Raji (cell line): Measurements from ENCODE around the gene CLN3.

Experiments
- POLR2A ChIP-seq: IDR thresholded peaks from 2 replicates; pipeline ENCODE4 v1.6.1; 2011; ENCODE audit warnings: low read depth, low read length, control low read depth; ENCODE audit not compliant: insufficient read depth

Gene CLN3

DNA sequence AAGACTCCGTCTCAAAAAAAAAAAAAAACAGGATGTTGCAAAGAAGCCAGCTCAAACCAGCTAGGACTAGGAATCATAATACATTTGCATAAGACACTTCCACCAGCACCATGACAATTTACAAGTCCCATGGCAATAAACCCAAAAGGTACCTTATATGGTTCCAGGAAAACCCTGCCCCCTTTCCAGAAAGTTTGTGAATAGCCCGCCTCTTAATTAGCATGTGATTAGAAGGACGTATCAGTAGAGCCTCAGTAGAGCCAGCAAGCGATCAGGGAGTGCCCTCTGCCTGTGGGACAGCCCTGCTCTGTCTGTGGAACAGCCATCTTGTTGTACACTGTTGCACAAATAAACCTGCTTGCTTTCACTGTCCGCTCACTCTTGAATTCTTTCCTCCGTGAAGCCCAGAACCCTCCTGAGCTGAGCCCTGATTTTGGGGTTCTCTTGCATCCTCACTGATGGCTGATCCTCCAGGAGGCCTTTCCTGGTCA is 32.9 kb upstream of the CLN3 start:
- TF ChIP-seq POLR2A = no peak

DNA sequence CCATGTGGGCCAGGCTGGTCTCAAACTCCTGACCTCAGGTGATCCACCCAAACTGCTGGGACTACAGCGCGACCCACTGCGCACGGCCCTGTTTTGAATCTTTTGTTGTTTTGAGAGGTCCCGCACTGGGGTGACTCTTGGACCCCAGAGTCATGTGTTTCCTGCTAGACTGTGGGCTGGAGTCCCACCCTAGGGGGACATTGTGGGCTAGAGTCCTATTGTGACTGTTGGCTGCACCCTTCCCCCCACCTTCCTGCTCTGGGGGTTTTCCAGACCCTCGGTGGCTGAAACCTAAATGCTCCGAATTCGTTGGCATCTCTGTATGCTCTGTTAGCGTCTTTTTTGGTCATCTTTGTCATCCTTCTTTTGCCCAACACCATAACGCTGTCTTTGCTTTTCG is 30.9 kb upstream of the CLN3 start:
- TF ChIP-seq POLR2A = no peak

DNA sequence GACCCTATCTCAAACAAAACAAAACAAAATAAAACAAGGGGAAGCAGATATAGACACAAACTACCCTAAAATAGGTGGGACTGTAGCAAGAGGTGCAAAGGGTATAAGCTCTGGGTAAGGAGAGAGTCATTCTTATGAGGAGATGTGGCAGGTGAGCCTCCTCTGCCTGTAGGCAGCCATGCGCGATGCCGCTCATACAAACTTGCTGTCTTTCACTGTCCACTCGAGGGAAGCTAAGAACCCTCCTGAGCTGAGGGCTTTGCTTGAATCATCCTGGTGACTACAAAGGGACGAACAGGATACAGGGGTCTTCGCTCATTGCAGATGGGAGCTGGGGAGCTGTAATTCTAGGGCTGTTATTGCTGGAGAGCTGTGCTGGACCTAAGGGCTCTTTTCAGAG is 29.6 kb upstream of the CLN3 start:
- no peak for TF ChIP-seq POLR2A

DNA sequence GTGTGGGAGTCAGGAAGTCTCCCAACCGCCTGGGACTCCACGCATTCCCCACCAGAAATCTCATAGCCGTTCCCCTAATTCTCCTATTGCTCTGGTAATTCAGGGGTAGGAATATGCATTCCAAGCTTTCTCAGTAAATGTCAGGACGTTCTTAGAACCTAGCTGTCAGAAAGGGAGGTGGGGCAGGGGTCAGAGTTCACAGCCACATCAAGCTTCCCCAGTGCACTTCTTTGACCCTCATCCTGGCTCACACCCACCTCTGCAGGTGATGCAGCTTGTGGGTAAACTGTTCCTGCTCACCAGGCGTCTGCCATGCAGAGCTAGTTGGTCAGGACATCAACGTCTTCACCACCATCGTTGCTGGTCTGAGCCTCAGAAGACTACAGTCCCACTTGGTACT is 28.8 kb upstream of the CLN3 start:
- no peak for TF ChIP-seq POLR2A

DNA sequence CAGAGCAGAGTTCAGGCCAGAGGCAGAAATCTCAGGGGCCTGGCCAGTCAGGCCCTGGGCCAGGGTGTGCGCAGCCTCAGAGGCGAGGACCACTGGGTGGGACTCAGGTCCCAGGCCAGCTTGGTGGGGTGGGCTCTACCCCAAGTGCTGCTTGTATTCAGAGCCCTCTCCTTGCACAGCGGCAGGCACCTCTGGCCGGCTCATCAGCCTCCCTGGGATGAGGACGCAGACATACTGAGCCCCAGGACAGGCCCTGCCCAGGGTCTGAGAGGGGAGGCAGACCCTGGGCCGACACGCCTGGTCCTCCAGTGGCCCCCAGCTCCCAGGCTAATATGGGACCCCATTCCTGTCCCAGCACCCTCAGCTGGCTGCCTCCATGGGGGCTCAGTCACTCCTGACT is 22.4 kb upstream of the CLN3 start:
- no peak for TF ChIP-seq POLR2A

DNA sequence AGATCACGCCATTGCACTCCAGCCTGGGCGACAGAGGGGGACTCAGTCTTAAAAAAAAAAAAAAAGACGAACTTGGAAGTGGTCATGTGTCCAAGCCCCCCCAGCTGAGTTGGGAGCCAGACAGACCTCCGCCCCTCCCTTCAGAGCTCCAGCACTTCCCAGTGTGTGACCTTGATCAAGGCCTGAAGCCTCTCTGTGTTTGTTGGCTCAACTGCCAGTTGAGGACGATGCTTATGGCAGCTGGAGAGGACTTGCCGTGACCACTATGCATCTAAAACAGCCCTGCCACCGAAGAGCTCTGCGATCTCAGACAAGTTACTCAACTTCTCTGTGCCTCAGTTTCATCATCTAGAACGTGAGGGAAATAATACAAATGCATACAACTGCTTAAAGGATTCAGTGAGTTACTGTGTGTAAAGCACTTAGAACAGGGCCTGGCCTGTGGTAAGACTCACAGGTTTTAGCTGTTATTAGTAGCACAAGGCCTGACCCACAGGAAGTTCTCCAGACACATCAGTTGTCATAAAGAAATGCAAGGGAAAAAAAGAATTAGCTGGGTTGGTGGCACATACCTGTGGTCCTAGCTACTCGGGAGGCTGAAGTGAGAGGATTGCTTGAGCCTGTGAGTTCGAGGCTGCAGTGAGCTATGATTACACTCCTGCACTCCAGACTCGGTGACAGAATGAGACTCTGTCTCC is 21.8 kb upstream of the CLN3 start:
- no peak for TF ChIP-seq POLR2A

DNA sequence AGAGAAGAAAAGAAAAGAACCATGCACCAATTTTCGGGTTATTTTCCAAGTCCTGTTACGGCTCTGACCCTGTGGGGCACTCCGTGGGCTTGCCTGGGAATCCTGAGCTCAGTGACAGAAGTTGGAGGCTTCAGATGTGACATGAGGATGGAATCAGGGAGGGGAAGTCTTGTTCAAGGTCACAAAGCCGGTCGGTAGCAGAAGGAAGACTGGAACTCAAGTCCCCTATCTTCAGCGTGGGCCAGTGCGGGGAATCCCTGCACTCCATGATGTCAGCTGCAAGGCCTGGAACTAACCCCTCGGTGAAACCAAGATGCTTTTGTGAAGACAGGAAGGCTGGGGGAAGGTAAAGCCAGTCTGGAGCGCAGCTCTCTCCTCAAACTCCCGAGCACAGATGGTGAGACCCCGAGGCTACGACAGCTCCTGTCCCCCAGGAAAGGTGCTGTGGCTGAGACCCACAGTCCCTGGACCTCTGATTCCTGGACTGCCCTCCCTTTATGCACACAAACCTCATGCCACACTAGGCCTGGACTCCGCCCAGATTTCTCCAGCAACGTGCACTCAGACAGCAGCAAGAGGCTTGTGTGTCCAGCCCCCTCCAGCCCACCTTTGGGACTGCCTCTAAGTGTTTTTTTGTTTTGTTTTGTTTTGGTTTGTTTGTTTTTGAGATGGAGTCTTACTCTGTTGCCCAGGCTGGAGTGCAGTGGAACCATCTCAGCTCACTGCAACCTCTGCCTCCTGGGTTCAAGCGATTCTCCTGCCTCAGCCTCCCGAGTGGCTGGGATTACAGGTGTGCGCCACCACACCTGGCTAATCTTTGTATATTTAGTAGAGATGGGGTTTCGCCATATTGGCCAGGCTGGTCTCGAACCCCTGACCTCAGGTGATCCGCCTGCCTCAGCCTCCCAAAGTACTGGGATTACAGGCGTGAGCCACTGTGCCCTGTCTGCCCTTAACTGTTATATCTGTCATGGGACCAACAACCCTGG is 20.2 kb upstream of the CLN3 start:
- no peak for TF ChIP-seq POLR2A

DNA sequence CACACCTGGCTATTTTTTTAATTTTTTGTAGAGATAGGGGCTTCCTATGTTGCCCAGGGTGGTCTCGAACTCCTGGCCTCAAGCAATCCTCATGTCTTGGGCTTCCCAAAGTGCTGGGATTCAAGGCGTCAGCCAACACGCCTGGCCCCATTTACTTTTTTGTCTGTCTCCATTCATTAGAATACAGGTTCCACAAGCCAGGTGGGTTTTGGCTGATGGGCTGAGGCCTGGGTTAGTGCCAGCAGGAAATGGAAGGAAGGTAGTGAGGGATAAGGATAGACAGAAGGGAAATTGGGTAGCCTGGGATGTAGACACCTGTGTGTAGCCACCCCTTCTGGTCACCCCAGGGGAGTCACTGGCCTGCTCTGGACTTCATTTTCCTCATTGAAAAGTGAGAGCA is 19.2 kb upstream of the CLN3 start:
- no peak for TF ChIP-seq POLR2A

DNA sequence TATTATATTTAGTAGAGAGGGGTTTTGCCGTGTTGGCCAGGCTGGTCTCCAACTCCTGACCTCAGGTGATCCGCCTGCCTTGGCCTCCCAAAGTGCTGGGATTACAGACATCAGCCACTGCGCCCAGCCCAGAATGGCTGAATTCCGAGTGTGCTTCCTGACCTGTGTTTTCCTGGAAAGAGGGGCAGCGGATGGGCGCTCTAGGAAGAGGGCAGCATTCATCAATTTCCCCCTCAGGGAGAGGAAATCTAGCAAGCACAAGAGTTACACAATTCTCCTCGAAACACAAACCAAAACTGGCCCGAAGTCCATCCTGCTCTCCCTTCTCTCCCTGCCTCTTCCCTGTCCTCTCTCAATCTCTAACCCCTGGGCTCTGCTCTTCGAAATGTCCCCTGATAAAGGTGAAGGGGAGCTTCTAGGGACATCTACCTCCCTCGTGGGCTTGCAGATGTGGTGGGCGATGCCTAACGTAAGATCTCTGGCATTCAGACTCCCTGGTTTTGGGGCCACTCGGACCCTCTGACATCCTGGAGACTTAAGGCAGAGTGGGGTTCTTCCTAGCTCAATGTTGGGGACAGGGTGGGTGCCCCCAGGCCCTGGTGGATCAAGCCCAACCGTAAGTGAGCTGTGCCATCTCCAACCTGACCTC is 13.7 kb upstream of the CLN3 start:
- no peak for TF ChIP-seq POLR2A

DNA sequence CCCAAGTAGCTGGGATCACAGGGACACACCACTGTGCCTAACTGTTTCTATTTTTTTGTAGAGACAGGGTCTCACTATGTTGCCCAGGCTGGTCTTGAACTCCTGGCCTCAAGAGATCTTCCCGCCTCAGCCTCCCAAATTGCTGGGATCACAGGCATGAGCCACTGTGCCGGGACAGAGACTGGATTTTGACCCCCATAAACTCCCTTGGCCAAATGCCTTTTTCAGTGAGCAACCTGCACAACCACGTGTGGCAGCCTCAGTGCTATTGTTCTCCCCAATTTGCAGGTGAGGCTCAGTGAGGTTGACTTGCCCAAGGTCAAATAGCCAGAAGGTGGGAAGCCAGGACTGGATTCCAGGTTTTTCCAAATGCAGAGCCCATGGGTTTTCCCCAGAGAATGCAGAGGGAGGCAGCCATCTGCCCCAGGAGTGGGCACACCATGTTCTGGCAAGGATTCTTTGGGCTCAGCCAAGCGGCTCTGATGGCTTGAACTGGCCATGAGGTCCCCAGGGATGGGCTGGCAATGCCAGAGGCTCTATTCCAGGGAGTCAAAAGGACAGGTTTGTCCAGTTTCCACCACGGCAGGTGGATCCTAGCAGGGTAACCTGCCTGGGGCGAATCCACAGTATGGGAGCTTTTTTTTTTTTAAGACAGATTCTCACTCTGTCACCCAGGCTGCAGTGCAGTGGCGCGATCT is 13.0 kb upstream of the CLN3 start:
- TF ChIP-seq POLR2A = no peak

DNA sequence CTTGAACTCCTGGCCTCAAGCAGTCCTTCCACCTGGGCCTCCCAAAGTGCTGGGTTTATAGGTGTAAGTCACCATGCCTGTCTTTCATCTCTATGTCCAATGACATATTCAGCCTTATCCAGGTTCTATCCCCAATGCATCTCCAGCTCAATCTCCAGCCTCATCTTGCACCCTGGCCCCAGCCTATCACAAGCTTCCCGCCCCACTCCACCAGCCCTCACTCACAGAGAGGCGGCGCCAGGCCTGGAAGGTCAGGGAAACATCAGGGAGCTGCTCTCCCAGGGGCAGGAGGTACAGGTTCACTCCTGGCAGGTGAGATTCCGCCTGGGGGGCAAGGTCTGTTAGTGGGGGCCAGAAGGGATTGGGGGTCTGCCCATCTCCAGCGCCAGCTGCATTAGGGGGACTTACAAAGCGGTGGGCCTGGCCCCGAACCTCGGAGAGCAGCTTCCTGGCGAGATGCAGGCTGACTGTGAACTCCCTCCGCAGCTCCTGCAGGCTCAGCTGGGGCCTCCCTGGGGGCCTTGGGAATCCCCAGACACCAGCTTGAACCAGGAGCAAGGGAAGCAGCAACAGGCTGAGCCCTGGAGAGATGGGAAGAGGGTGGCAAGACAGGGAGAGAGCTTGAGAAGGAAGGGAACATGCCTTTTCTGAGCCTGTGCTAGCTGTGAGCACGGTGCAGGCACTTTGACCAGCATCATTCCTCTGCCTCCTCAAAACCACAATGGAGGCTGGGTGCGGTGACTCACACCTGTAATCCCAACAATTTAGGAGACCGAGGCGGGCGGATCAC is 11.8 kb upstream of the CLN3 start:
- no peak for TF ChIP-seq POLR2A

DNA sequence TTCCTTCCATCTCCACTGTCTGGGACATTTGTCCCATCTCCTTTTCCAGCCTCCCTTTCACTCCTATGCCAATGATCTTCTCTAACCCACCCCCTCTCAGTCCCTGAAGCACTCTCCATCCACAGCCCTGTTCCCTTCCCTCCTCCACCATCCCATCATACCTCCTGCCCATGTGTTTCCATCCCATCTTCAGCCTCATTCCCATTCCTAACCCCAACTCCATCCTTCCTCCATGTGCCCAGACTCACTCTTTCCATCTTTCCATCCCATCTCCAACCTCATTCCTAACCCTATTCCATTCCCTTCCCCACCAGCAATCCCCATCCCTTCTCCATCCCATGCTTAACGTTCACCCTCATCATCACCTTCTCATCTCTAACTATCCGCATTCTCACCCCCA is 10.4 kb upstream of the CLN3 start:
- TF ChIP-seq POLR2A = no peak

DNA sequence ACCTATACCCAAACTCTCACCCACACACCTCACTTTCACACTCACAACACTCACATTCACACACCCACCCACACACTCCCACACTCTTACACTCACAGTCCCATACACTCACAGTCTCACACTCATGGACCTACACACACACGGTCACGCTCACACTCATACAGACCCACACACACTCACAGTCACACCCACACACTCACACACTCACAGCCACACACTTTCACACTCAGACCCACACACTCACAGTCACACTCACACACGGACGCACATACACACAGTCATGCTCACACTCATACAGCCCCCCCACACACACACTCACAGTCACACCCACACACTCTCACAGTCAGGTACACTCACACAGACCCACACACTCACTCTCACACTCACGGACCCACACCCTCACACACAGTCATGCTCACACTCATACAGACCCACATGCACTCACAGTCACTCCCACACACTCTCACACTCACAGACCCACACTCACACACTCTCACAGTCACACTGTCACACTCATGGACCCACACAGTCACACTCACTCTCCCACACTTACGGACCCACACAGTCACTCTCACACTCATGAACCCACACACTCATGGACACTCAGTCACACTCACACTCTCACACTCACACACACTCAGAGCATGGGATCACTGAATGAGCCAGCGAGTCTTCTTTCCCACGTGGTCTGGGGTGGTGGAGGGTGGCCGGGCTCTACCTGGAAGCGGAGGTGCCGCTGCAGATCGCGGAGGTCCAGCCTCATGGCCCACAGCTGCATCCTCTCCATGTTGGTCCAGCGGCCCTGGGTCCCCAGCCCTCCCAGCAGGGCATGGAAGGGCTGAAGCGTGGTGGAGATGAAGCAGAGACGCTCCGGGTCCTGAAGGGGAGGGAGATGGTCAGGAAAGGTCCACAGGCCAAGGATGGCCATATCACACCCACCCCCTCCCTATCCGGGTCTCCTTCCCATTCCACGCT is 9.7 kb upstream of the CLN3 start:
- TF ChIP-seq POLR2A = no peak
